Skeletal muscle cell (primary cell): Measurements from ENCODE around the gene KCTD20.

Source experiments
- DNase-seq: peaks from one replicate; pipeline ENCODE4 v3.0.0-alpha.2; 2010; ENCODE audit warnings: low read depth
- H3K4me3 ChIP-seq: 2 replicates; pipeline ENCODE4 v1.5.1; 2011; ENCODE audit warnings: low read depth, mild to moderate bottlenecking, control low read depth, low read length, moderate library complexity

KCTD20 gene

DNA sequence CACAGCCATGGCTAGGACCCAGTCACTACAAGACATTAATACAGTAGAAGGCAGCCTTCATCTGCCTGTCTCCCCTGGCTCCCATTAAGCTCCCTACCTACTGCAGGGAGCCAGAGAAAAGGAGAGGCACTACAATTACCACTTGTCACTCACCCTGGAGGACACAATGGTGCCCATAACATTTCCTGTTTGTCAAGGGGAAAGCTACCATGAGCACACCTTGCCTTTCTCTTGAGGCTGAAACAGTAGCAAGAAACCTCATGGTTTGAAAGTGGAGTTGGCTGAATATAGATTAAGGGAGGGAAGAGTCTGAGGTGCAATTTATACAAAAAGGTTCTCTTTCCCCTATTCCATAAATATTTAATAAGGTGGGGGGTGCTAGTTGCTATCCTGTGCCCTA, 76.6 kb downstream of the KCTD20 start:
- no peak overlapping the region for H3K4me3 ChIP-seq

DNA sequence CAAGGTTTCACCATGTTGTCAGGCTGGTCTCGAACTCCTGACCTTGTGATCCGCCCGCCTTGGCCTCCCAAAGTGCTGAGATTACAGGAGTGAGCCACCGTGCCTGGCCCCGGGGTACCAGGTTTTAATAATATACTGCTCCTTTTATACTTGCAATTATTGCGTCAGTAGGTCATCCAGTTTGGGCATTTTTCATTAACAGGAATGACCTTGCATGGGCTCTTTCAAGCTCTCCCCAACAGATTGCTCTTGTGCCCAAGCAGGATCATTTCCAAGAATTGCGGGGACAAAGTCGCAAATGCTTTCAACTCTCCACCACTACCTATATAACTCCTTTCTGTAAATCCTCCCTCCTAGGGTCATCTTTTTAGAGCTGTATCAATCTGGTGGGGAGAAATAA, 80.7 kb downstream of the KCTD20 start:
- DNase-seq = no peak
- H3K4me3 ChIP-seq = no peak overlapping the region

More for the DNA sequence above, 76.6 kb downstream of the KCTD20 start:
- DNase-seq = no peak

GRCh38 chr6:36523936-36524499, 81.2 kb downstream of the KCTD20 start:
- no peak overlapping the region for H3K4me3 ChIP-seq
- no peak for DNase-seq

DNA sequence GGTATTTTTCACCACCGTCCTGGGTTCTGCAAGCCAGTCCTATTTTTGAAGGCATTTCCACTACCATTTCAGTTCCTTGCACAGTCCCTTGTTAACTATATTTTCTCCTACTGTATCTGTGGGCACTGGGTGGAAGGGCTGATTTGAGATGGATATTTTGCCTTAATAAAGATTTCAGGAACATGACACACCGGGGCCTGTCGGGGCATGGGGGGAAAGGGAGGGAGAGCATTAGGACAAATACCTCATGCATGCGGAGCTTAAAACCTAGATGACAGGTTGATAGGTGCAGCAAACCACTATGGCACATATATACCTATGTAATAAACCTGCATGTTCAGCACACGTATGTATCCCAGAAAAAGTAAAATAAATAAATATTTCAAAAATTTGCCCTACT, 82.1 kb downstream of the KCTD20 start:
- DNase-seq = no peak
- H3K4me3 ChIP-seq = no peak overlapping the region

- DNase-seq = no peak
- H3K4me3 ChIP-seq = no peak overlapping the region
These were observed 82.5 kb downstream of the KCTD20 start for GRCh38 chr6:36525346-36525745.

- no peak for DNase-seq
These were observed 83.3 kb downstream of the KCTD20 start for GRCh38 chr6:36526066-36526465.

GRCh38 chr6:36533321-36533720, 90.5 kb downstream of the KCTD20 start:
- no peak overlapping the region for H3K4me3 ChIP-seq
- DNase-seq = no peak

More at GRCh38 chr6:36526066-36526465, 83.3 kb downstream of the KCTD20 start:
- no peak overlapping the region for H3K4me3 ChIP-seq

DNA sequence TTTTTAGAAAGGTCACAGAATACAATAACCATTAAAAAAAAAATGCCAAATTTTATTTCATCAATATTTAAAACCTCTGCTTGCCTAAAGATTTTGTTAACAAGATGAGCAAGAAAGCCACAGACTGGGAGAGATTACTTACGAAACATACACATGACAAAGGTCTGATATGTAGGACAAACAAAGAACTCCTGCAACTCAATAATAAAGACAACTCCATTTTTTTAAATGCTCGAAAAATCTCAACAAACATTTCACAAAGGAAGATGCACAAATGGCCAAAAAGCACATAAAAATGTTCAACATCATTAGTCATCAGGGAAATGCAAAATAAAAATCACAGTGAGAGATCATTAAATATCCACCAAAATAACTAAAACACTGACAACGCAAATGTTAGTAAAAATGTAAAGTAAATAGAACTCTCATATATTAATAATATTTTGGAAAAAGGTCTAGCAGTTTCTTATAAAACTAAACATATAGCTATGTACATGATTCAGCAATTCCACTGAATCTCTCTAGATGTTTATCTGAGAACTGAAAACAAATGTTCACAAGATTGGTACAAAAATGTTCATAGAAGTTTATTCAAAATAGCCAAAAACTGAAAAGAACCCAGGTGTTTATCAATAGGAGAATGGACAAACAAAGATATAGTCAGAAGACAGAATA, 94.2 kb downstream of the KCTD20 start:
- H3K4me3 ChIP-seq = no peak overlapping the region
- no peak for DNase-seq

DNA sequence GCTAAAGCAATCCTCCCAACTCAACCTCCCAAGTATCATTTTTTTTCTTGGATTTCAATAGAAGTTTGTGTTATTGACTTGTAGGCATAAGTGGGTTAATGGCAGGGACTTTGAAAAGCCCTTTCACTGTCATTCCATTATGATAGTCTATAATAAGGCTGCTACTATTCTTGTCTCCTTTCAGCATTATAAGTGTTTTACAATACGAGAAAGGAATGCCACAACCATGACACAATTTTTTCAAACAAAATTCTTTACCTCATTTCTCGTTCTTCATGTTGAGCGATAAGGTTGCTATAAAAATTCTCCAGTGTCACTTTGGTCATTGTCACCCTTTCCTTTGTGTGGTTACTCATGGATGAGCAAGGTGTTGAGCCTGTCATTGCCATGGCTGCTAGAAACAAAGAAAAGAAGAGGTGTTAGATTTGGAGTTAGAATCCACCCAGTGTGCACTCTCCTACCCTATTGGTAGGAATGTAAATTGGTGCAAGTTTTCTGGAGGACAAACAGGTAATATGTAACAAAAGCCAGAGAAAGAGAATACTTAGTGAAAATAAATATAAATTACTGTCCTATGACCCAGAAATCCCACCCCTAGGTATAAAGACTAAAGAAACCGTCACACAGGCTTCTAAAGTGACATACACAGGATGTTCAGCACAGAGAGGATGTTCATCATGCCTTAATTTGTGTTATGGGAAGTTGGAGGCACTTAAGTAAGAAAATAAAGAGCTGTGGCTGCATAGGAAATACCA, 97.2 kb downstream of the KCTD20 start:
- no peak for DNase-seq
- H3K4me3 ChIP-seq = no peak overlapping the region
